ENCODE data around the gene MRPS2. TPM values are rescaled to one million over a fixed set of nuclear protein-coding genes. Genes with fewer than 3 reads are reported as not detected.

MRPS2 gene
- total RNA-seq, 4 donors from 2014 or later, result 26.5 to 47.5 (median 33.1) TPM

DNA sequence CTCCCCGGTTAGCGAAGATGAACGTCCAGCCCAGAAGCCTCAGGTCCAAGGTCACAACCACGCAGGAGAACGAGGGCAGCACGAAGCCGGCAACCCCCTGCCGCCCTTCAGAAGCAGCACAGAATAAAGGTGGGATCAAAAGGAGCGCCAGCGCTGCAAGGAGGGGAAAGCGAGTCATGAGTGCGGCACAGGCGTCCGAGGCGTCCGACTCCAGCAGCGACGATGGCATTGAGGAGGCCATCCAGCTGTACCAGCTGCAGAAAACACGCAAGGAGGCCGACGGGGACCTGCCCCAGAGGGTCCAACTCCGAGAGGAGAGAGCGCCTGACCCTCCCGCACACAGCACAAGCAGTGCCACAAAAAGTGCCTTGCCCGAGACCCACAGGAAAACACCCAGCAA lies 15.1 kb upstream of the MRPS2 start:
- Histone ChIP-seq H3K27me3 (no peaks in the 10 kb centered on the region), H3K4me1 (peaks cover 6 to 9% of the 10 kb centered on the region in 2 donors), H3K27ac (no peak overlapping the region), H3K9me3 (no peaks in the 10 kb centered on the region), H3K4me3 (replicated peaks in 1 of 3) (no peak overlapping the region), H3K36me3 (peaks cover 37 to 40% of the 10 kb centered on the region in 2 donors)
- intact Hi-C loops (cut with DNase I), result no loop called here
- TF ChIP-seq, protein P1, sequence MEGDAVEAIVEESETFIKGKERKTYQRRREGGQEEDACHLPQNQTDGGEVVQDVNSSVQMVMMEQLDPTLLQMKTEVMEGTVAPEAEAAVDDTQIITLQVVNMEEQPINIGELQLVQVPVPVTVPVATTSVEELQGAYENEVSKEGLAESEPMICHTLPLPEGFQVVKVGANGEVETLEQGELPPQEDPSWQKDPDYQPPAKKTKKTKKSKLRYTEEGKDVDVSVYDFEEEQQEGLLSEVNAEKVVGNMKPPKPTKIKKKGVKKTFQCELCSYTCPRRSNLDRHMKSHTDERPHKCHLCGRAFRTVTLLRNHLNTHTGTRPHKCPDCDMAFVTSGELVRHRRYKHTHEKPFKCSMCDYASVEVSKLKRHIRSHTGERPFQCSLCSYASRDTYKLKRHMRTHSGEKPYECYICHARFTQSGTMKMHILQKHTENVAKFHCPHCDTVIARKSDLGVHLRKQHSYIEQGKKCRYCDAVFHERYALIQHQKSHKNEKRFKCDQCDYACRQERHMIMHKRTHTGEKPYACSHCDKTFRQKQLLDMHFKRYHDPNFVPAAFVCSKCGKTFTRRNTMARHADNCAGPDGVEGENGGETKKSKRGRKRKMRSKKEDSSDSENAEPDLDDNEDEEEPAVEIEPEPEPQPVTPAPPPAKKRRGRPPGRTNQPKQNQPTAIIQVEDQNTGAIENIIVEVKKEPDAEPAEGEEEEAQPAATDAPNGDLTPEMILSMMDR (IDR thresholded peaks at IDR 0.05), result no peak
- no peak for TF ChIP-seq POLR2A (IDR thresholded peaks at IDR 0.05)
- 93% methylated on average over 18 to 25 of the region's 25 CpGs for WGBS, 2 donors
- DNase-seq, result no peak

DNA sequence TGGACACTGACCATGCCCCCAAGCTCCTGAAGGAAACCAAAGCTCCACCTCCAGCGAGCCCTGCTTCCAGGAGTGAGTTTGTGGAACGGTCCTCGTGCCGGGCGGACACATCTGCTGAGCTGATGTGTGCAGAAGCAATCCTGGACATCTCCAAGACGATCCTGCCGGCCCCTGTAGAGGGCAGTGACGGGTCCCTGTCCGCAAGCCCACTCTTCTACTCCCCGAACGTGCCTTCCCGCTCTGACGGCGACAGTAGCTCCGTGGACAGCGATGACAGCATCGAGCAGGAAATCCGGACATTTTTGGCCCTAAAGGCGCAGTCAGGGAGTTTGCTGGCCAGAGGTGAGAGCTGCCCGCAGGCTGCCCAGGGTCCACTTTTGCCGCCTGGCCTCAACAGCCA lies 14.7 kb upstream of the MRPS2 start:
- 89 to 97% methylated on average over 12 to 21 of the region's 21 CpGs for WGBS, 2 donors
- H3K27me3 ChIP-seq, result no peaks in the 10 kb centered on the region
- intact Hi-C loops (cut with DNase I), result no loop called here
- no peak overlapping the region for H3K4me3 ChIP-seq (replicated peaks in 1 of 3)
- H3K9me3 ChIP-seq, result no peaks in the 10 kb centered on the region
- H3K27ac ChIP-seq, result no peak overlapping the region
- TF ChIP-seq POLR2A (IDR thresholded peaks at IDR 0.05), result no peak
- TF ChIP-seq, protein P1 (IDR thresholded peaks at IDR 0.05), result no peak
- peaks cover 37 to 40% of the 10 kb centered on the region in 2 donors for H3K36me3 ChIP-seq
- peaks cover 2 to 6% of the 10 kb centered on the region in 2 donors for H3K4me1 ChIP-seq
- no peak for DNase-seq

DNA sequence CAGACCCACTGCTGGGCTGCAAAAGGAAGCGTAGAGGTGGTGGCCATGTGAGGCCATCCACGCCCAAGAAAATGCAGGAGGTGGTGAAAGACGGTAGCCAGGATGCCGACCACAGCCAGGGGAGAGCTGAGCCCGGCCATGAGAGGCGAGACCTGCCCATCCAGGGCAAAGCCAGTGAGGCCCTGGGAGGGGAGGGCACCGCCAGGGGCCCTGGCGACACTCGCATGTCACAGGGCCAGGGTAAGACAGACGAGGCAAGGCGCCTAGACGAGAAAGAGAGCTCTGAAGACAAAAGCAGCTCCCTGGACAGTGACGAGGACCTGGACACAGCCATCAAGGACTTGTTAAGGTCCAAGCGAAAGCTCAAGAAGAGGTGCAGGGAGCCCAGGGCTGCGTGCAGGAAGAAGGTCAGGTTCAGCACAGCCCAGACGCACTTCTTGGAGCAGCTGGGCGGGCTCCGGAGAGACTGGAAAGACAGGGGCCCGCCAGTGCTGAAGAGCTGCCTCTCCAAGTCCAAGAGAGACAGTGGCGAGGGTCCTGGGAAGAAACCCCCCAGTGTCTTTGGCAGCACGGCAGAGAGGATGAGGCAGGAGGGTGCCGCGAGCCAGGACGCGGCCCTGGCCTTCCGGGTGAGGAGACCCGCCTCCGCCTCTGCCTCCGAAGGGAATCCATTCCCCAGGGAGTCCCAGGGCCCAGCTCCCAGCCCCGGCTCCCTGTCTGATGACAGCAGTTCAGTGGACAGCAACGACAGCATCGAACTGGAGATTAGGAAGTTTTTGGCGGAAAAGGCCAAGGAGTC lies 14.0 kb upstream of the MRPS2 start:
- no peak for DNase-seq
- Histone ChIP-seq H3K4me1 (no peaks in the 10 kb centered on the region), H3K27me3 (no peaks in the 10 kb centered on the region), H3K4me3 (replicated peaks in 1 of 3) (no peak overlapping the region), H3K27ac (no peak overlapping the region), H3K9me3 (no peaks in the 10 kb centered on the region), H3K36me3 (peaks cover 37 to 40% of the 10 kb centered on the region in 2 donors)
- no peak for TF ChIP-seq POLR2A (IDR thresholded peaks at IDR 0.05)
- TF ChIP-seq, protein P1 (IDR thresholded peaks at IDR 0.05), result no peak
- intact Hi-C loops (cut with DNase I), result no loop called here
- 95 to 96% methylated on average over 27 to 33 of the region's 33 CpGs for WGBS, 2 donors

DNA sequence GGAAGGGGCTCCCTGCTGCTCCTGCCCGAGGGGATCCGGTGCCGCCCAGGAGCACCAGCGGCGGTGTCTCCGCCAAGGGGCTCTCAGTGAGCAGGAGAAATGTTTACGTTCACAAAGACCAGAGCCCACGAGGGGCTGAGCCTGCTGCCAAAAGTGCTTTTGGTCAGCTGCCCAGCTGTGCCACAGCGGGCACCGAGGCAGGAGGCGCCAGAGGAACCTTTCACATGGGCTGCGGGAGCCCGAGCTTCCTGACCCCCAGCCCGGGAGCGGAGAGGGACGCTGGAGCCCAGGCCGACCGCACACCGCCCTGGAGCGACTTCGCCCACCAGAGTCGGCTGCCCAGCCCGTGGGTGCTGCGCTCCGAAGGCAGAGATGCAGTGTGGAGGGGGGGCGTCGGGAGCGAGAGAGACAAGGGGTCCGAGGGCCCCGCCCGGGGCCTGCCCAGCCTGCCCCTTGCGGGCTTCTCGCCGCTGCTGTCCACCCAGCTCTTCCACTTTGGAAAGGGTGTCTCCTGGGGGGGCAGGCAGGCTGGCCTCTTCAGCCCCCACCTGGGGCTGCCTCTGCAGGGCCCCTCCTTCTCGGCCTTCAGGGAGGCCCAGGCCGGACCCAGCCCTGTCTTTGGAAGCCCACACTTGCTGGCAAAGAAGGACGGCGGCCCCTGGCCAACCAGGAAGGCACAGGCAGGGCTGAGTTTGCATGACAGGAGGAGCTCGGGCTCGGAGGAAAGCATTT lies 13.0 kb upstream of the MRPS2 start:
- peaks cover 37 to 40% of the 10 kb centered on the region in 2 donors for H3K36me3 ChIP-seq
- TF ChIP-seq, protein P1 (IDR thresholded peaks at IDR 0.05), result no peak
- no peak for TF ChIP-seq POLR2A (IDR thresholded peaks at IDR 0.05)

DNA sequence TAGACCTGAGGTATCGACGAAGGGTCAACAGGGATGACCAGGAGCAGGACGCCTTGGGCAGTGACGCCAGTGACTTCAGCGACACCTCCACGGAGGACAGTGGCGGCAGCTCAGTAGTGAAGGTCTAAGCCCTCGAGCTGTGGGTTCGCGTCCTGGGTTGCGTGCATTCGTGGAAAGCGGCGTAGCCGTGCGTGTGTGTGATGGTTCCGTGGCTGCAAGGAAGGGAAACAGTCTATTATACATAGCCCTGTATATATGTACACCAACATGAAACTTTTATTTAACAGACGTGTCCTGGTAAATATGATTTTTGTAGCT lies 12.5 kb upstream of the MRPS2 start:
- Histone ChIP-seq H3K4me3 (replicated peaks in 1 of 3) (no peak overlapping the region), H3K4me1 (no peaks in the 10 kb centered on the region), H3K27me3 (no peaks in the 10 kb centered on the region), H3K9me3 (no peaks in the 10 kb centered on the region), H3K36me3 (peaks cover 37 to 40% of the 10 kb centered on the region in 2 donors), H3K27ac (no peak overlapping the region)
- 96 to 97% methylated on average over 18 of the region's 18 CpGs for WGBS, 2 donors
- DNase-seq, result no peak
- intact Hi-C loops (cut with DNase I), result no loop called here
- TF ChIP-seq, protein P1 (IDR thresholded peaks at IDR 0.05), result no peak
- no peak for TF ChIP-seq POLR2A (IDR thresholded peaks at IDR 0.05)

More for the DNA sequence above, 13.0 kb upstream of the MRPS2 start:
- H3K4me3 ChIP-seq (replicated peaks in 1 of 3), result no peak overlapping the region
- WGBS, 2 donors, result 93 to 95% methylated on average over 30 to 32 of the region's 40 CpGs
- no peak for DNase-seq
- H3K4me1 ChIP-seq, result no peaks in the 10 kb centered on the region
- intact Hi-C loops (cut with DNase I), result no loop called here
- no peaks in the 10 kb centered on the region for H3K27me3 ChIP-seq
- H3K27ac ChIP-seq, result no peak overlapping the region
- H3K9me3 ChIP-seq, result no peaks in the 10 kb centered on the region
